HepG2 (cell line): ENCODE results near the gene MAN1A2. TPM values are rescaled to one million over a fixed set of nuclear protein-coding genes. Genes with fewer than 3 reads are reported as not detected.

Experiments
- ATAC-seq: fragments of 200-7000 bp; cut with Tn5 transposase; 3 replicates; pipeline ENCODE4 v1.9.1; 2020; ENCODE audit warnings: mild to moderate bottlenecking, moderate library complexity
- BruUV-seq: library from RNA; stranded (reverse); fragments of 400-500 nt; replicated peaks from 2 replicates; lab custom pipeline; 2021; lab: Mats Ljungman, UMichigan
- CTCF ChIA-PET: fragments of 300-600 bp; formaldehyde crosslinking; extraction: SDS; loops from one replicate; lab custom pipeline; 2021; ENCODE audit warnings: low total read pairs, inconsistent platforms, low intra/inter-chr PET ratio; lab: Yijun Ruan, JAX
- POLR2A ChIA-PET: fragments of 350-600 bp; sonication (Branson Sonifier 250); formaldehyde crosslinking; loops from one replicate; lab custom pipeline; 2020; ENCODE audit warnings: antibody characterized with exemption, inconsistent platforms; lab: Yijun Ruan, JAX
- DNase-seq: peaks from one replicate; pipeline ENCODE4 v3.0.0-alpha.2; 2015; ENCODE audit warnings: low spot score
- FAIRE-seq: peaks from 3 replicates; lab custom pipeline; 2011; peaks lifted over from hg19 to GRCh38; lab: Jason Lieb, UNC
- H2AFZ ChIP-seq: one replicate; pipeline ENCODE4 v1.6.1; 2011; ENCODE audit warnings: low read length, inconsistent platforms
- H3K27ac ChIP-seq: fragments of 300-600 bp; 3 replicates; pipeline ENCODE4 v1.8.0; 2011; ENCODE audit warnings: mixed run types, mild to moderate bottlenecking, mixed read lengths, low read length, inconsistent platforms; ENCODE audit not compliant: insufficient read depth; ENCODE audit errors: extremely low read length
- H3K27me3 ChIP-seq, 2 experiments: fragments of 200-600 bp in 1 of 2; 2 replicates in 1 of 2; 3 replicates in 1 of 2; pipeline versions ENCODE4 v1.6.0 to v1.8.0; 2011; ENCODE audit warnings: low read length in 2 of 2, mild to moderate bottlenecking in 2 of 2, moderate library complexity in 2 of 2, inconsistent platforms in 1 of 2; ENCODE audit not compliant: insufficient read depth in 2 of 2, control insufficient read depth in 1 of 2
- H3K36me3 ChIP-seq, 2 experiments: fragments of 200-600 bp in 1 of 2; replicated peaks in 1 of 2; 2 replicates in 1 of 2; 3 replicates in 1 of 2; pipeline versions ENCODE4 v1.5.1 to v1.8.0; 2011; ENCODE audit warnings: low read length in 2 of 2, inconsistent platforms in 1 of 2; ENCODE audit not compliant: insufficient read depth in 2 of 2, control insufficient read depth in 1 of 2
- H3K4me1 ChIP-seq: 2 replicates; pipeline ENCODE4 v1.5.1; 2012; ENCODE audit warnings: low read length, inconsistent platforms; ENCODE audit not compliant: insufficient read depth
- H3K4me2 ChIP-seq: 2 replicates; pipeline ENCODE4 v1.6.0; 2011; ENCODE audit warnings: low read depth, low read length, inconsistent platforms
- H3K4me3 ChIP-seq, 3 experiments: fragments of 200-600 bp in 1 of 3; sonication (generic), shearing (Covaris generic) in 1 of 3; replicated peaks in 1 of 3; 2 replicates each; pipeline ENCODE4 v1.5.1; 2011 to 2016; ENCODE audit warnings: low read length in 3 of 3, inconsistent platforms in 2 of 3, low read depth in 2 of 3, mild to moderate bottlenecking in 2 of 3, control low read depth in 1 of 3, mixed read lengths in 1 of 3; ENCODE audit not compliant: insufficient read depth in 1 of 3
- H3K79me2 ChIP-seq: one replicate; pipeline ENCODE4 v1.6.1; 2011; ENCODE audit warnings: low read length, inconsistent platforms; ENCODE audit not compliant: insufficient read depth
- H3K9ac ChIP-seq: 2 replicates; pipeline ENCODE4 v1.6.0; 2011; ENCODE audit warnings: mild to moderate bottlenecking, low read depth, low read length, inconsistent platforms; ENCODE audit not compliant: insufficient read depth
- H3K9me3 ChIP-seq: 2 replicates; pipeline ENCODE4 v1.5.1; 2012; ENCODE audit warnings: mild to moderate bottlenecking, low read length
- H4K20me1 ChIP-seq: 2 replicates; pipeline ENCODE4 v1.6.0; 2011; ENCODE audit warnings: inconsistent platforms, mild to moderate bottlenecking, low read length, moderate library complexity; ENCODE audit not compliant: insufficient read depth
- MXI1 ChIP-seq: IDR thresholded peaks from 3 replicates; pipeline ENCODE4 v1.6.1; 2012; ENCODE audit warnings: low read depth, low read length, inconsistent platforms, borderline replicate concordance
- PPARG ChIP-seq: conservative IDR thresholded peaks from 2 replicates; pipeline ENCODE4 v1.6.1; 2016; ENCODE audit warnings: missing biosample characterization, missing genetic modification reagents
- ZKSCAN1 ChIP-seq: fragments of 150-350 bp; IDR thresholded peaks from 2 replicates; pipeline ENCODE4 v1.6.1; 2014; ENCODE audit warnings: low read length
- ZNF431 ChIP-seq: sonication (generic); formaldehyde crosslinking; IDR thresholded peaks from 2 replicates; pipeline ENCODE4 v1.9.0; 2022; ENCODE audit warnings: missing genetic modification reagents, low read depth, mild to moderate bottlenecking, borderline replicate concordance
- ZNF556 ChIP-seq: sonication (generic); formaldehyde crosslinking; IDR thresholded peaks from 2 replicates; pipeline ENCODE4 v1.4.0; 2020; ENCODE audit warnings: mild to moderate bottlenecking, missing genetic modification reagents, borderline replicate concordance
- ZNF749 ChIP-seq: sonication (generic); formaldehyde crosslinking; IDR thresholded peaks from 2 replicates; pipeline ENCODE4 v1.8.0; 2022; ENCODE audit warnings: mild to moderate bottlenecking, missing genetic modification reagents, moderate library complexity, borderline replicate concordance
- ZSCAN21 ChIP-seq: sonication (generic); formaldehyde crosslinking; IDR thresholded peaks from 2 replicates; pipeline ENCODE4 v1.8.0; 2022; ENCODE audit warnings: mild to moderate bottlenecking, missing genetic modification reagents, moderate library complexity, borderline replicate concordance
- WGBS: methylation state at CpG from one replicate; pipeline ENCODE4 v1.1.6; 2017; ENCODE audit warnings: low lambda C conversion rate; 5-methylcytosine and 5-hydroxymethylcytosine counted together
- in situ Hi-C: cut with HindIII; loops from 2 replicates; pipeline ENCODE4 v1.10.0; 2017; ENCODE audit warnings: low pct_unique_long_range_greater_than_20kb; ENCODE audit not compliant: extremely low pct_ligation_motif_present
- intact Hi-C: fragments of 100-400 bp; cut with micrococcal nuclease; formaldehyde crosslinking; loops from one replicate; pipeline ENCODE4 v1.10.0; 2022; ENCODE audit not compliant: unreplicated experiment
- polyA plus RNA-seq, 8 experiments: library from polyadenylated mRNA; depleted of rRNA in 3 of 8; stranded (reverse) in 7 of 8; unstranded in 1 of 8; fragments of >200 nt; fragmentation: Illumina TruSeq in 4 of 8; extraction: Trizol in 4 of 8; gene quantifications; 2 replicates each; pipeline versions ENCODE4 v1.2.1 to v1.2.3, GENCODE V29; 2011 to 2016; ENCODE audit warnings: low read depth in 4 of 8, missing spikeins in 1 of 8, mixed read lengths in 1 of 8; ENCODE audit not compliant: insufficient read depth in 1 of 8
- total RNA-seq, 5 experiments: library from RNA; depleted of rRNA; stranded (reverse); fragments of >200 nt; fragmentation: Illumina TruSeq; extraction: Trizol; gene quantifications; 2 replicates each; pipeline ENCODE4 v1.2.3, GENCODE V29; 2016; ENCODE audit warnings: low read depth in 1 of 5
- TF ChIP-seq, protein P1 (sequence below): sonication (generic); formaldehyde crosslinking; IDR thresholded peaks from 2 replicates; pipeline ENCODE4 v1.4.0; 2020; ENCODE audit warnings: missing genetic modification reagents
- TF ChIP-seq, protein P2 (sequence below): sonication (generic); formaldehyde crosslinking; IDR thresholded peaks from 2 replicates; pipeline ENCODE4 v1.4.0; 2020; ENCODE audit warnings: mild to moderate bottlenecking, missing genetic modification reagents

Gene MAN1A2
- total and polyA plus RNA-seq, 2 of the 13 experiments (the other 11 are each of a cell fraction or from before 2014, with no cell fraction given) = 8.0 to 19.9 TPM

DNA sequence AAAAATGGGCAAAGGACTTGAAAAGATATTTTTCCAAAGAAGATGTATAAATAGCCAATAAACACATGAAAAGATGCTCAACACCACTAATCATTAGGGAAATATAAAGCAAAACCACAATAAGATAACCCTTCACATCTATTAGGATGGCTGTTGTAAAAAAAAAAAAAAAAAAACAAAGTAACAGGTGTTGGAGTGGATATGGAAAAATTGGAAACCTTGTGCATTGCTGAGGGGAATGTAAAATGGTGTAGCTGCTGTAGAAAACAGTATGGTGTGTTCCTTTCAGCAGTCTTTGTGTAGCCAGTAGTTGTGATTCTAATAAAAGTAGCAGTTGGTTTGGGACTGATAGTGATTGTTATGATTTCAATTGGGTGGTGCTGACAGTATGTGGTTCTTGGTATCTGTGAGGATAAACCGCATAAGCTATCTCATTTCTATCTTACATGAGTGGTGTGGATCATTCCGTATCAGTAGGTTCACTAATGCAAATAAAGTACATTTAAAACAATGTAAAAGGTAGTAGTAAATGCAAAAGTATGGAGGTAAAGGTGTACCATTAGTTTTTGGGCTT is 19.9 kb downstream of the MAN1A2 start:
- H3K79me2 ChIP-seq = peaks cover 32% of the 10 kb centered on the region
- FAIRE-seq = no peak

More for the DNA sequence above, 19.9 kb downstream of the MAN1A2 start:
- TF ChIP-seq MXI1 (no peak), ZNF556 (CRISPR knock-in tag) (no peak), PPARG (CRISPR knock-in tag) (no peak), ZSCAN21 (CRISPR knock-in tag) (no peak), ZNF749 (no peak), ZNF431 (CRISPR knock-in tag) (no peak), ZKSCAN1 (no peak)
- TF ChIP-seq, protein P1, sequence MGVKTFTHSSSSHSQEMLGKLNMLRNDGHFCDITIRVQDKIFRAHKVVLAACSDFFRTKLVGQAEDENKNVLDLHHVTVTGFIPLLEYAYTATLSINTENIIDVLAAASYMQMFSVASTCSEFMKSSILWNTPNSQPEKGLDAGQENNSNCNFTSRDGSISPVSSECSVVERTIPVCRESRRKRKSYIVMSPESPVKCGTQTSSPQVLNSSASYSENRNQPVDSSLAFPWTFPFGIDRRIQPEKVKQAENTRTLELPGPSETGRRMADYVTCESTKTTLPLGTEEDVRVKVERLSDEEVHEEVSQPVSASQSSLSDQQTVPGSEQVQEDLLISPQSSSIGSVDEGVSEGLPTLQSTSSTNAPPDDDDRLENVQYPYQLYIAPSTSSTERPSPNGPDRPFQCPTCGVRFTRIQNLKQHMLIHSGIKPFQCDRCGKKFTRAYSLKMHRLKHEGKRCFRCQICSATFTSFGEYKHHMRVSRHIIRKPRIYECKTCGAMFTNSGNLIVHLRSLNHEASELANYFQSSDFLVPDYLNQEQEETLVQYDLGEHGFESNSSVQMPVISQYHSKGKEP (CRISPR knock-in tag) = no peak
- TF ChIP-seq, protein P2, sequence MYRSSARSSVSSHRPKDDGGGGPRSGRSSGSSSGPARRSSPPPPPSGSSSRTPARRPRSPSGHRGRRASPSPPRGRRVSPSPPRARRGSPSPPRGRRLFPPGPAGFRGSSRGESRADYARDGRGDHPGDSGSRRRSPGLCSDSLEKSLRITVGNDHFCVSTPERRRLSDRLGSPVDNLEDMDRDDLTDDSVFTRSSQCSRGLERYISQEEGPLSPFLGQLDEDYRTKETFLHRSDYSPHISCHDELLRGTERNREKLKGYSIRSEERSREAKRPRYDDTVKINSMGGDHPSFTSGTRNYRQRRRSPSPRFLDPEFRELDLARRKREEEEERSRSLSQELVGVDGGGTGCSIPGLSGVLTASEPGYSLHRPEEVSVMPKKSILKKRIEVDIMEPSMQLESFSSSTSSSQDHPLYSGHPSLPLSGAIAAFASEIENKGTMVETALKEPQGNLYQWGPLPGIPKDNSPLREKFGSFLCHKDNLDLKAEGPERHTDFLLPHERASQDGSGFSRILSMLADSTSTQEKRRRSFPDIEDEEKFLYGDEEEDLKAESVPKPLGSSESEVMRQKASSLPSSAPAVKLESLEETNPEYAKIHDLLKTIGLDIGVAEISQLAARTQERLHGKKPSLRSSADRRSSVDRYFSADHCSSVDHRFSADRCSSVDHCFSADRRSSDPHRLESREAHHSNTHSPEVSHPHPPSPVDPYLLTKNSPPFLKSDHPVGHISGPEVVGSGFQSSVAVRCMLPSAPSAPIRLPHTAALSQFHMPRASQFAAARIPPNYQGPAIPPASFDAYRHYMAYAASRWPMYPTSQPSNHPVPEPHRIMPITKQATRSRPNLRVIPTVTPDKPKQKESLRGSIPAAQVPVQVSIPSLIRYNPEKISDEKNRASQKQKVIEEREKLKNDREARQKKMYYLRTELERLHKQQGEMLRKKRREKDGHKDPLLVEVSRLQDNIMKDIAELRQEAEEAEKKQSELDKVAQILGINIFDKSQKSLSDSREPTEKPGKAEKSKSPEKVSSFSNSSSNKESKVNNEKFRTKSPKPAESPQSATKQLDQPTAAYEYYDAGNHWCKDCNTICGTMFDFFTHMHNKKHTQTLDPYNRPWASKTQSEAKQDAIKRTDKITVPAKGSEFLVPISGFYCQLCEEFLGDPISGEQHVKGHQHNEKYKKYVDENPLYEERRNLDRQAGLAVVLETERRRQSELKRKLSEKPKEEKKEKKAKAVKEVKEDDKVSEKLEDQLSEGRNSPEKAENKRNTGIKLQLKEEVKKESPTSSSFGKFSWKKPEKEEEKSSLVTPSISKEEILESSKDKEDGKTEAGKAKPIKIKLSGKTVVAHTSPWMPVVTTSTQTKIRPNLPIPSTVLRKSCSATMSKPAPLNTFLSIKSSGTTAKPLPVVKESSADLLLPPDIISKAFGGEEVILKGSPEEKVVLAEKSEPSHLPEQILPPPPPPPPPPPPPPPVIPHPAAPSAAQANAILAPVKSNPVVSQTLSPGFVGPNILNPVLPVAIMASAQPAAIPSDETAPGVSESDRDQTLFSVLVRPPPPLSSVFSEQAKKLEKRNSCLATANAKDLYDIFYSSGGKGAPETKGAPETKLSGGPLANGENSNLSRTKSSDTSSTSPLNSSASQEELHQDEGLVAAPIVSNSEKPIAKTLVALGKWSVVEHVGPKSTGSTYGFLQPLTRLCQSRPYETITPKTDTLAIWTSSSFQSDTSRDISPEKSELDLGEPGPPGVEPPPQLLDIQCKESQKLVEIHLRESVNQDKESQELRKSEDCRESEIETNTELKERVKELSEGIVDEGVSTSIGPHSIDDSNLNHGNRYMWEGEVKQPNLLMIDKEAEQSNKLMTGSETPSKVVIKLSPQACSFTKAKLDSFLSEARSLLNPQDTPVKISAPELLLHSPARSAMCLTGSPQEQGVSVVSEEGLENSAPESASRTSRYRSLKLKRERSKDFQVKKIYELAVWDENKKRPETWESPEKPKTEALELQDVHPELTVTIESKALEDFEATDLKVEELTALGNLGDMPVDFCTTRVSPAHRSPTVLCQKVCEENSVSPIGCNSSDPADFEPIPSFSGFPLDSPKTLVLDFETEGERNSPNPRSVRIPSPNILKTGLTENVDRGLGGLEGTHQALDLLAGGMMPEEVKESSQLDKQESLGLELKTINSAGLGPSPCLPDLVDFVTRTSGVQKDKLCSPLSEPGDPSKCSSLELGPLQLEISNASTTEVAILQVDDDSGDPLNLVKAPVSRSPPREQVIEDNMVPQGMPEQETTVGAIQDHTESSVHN = no peak
- Histone ChIP-seq H3K9ac (no peak overlapping the region), H3K9me3 (no peaks in the 10 kb centered on the region; the same call in 1 of the 2 replicates), H2AFZ (no peak overlapping the region), H3K27me3 (no peaks in the 10 kb centered on the region), H3K4me3 (no peak overlapping the region), H4K20me1 (no peaks in the 10 kb centered on the region), H3K4me1 (no peaks in the 10 kb centered on the region), H3K4me2 (no peak overlapping the region), H3K36me3 (no peaks in the 10 kb centered on the region), H3K27ac (no peak overlapping the region)
- in situ Hi-C loops = no loop called here
- BruUV-seq = no TSS peak
- ChIA-PET POLR2A (no interaction called here), CTCF (no interaction called here)
- ATAC-seq = no peak
- DNase-seq = no peak
- intact Hi-C loops = no loop called here
- WGBS = 96% methylated on average over 2 of the region's 2 CpGs
